K562 (cell line): Measurements from ENCODE around the gene ASMT. TPM values are rescaled to one million over a fixed set of nuclear protein-coding genes. Genes with fewer than 3 reads are reported as not detected.

Source experiments
- ATAC-seq: fragments of 200-7000 bp; cut with Tn5 transposase; 3 replicates; pipeline ENCODE4 v1.9.1; 2020; ENCODE audit warnings: moderate library complexity
- BruUV-seq: library from RNA; stranded (reverse); fragments of 400-500 nt; replicated peaks from 2 replicates; lab custom pipeline; 2021; lab: Mats Ljungman, UMichigan
- CTCF ChIA-PET: fragments of 300-600 bp; formaldehyde crosslinking; extraction: SDS; loops from one replicate; lab custom pipeline; 2021; ENCODE audit warnings: low intra/inter-chr PET ratio; lab: Yijun Ruan, JAX
- POLR2A ChIA-PET: fragments of 300-600, 350-650 bp; sonication (Branson Sonifier 250); formaldehyde crosslinking; extraction: SDS; loops from one replicate; lab custom pipeline; 2021; ENCODE audit warnings: antibody characterized with exemption, inconsistent platforms; lab: Yijun Ruan, JAX
- DNase-seq, 4 experiments: peaks; one replicate each; pipeline versions ENCODE4 v3.0.0 to v3.0.0-alpha.2; 2011 to 2018; ENCODE audit warnings: low spot score in 3 of 4, mixed read lengths in 3 of 4; ENCODE audit errors: extremely low read depth in 1 of 4
- FAIRE-seq: peaks from 2 replicates; lab custom pipeline; 2011; peaks lifted over from hg19 to GRCh38; lab: Jason Lieb, UNC
- H2AFZ ChIP-seq: 2 replicates; pipeline ENCODE4 v1.6.0; 2011; ENCODE audit warnings: low read depth, low read length, control low read depth, inconsistent platforms
- H3K27ac ChIP-seq: fragments of 200-600 bp; 3 replicates; pipeline ENCODE4 v1.8.0; 2011; ENCODE audit warnings: low read depth, mild to moderate bottlenecking, control low read depth, inconsistent platforms, low read length, moderate library complexity, mixed read lengths; ENCODE audit errors: extremely low read depth
- H3K27me3 ChIP-seq, 2 experiments: fragments of 300-600 bp in 1 of 2; 2 replicates in 1 of 2; 3 replicates in 1 of 2; pipeline versions ENCODE4 v1.6.0 to v1.8.0; 2011; ENCODE audit warnings: inconsistent platforms in 2 of 2, low read length in 2 of 2, mild to moderate bottlenecking in 1 of 2, mixed read lengths in 1 of 2, moderate library complexity in 1 of 2; ENCODE audit not compliant: control insufficient read depth in 2 of 2, insufficient read depth in 2 of 2
- H3K36me3 ChIP-seq: fragments of 300-600 bp; 3 replicates; pipeline ENCODE4 v1.8.0; 2011; ENCODE audit warnings: mild to moderate bottlenecking, low read length, inconsistent platforms; ENCODE audit not compliant: control insufficient read depth, insufficient read depth
- H3K4me1 ChIP-seq, 2 experiments: fragments of 200-600 bp in 1 of 2; replicated peaks in 1 of 2; 2 replicates in 1 of 2; 3 replicates in 1 of 2; pipeline versions ENCODE4 v1.5.1 to v1.8.0; 2011; ENCODE audit warnings: inconsistent platforms in 2 of 2, low read length in 2 of 2, mild to moderate bottlenecking in 1 of 2, mixed read lengths in 1 of 2, moderate library complexity in 1 of 2; ENCODE audit not compliant: control insufficient read depth in 2 of 2, insufficient read depth in 2 of 2
- H3K4me2 ChIP-seq: 2 replicates; pipeline ENCODE4 v1.6.1; 2011; ENCODE audit warnings: low read length, control low read depth, inconsistent platforms, mixed read lengths; ENCODE audit not compliant: insufficient read depth
- H3K4me3 ChIP-seq: fragments of 200-600 bp; sonication (generic), shearing (Covaris generic); 2 replicates; pipeline ENCODE4 v1.5.1; 2016; ENCODE audit warnings: control low read depth, inconsistent platforms
- H3K79me2 ChIP-seq: fragments of 200-600 bp; 3 replicates; pipeline ENCODE4 v1.8.0; 2011; ENCODE audit warnings: low read length, inconsistent platforms; ENCODE audit not compliant: control insufficient read depth, insufficient read depth
- H3K9ac ChIP-seq, 2 experiments: 2 replicates each; pipeline versions ENCODE4 v1.6.0 to v1.6.1; 2011; ENCODE audit warnings: low read depth in 2 of 2, low read length in 2 of 2, control low read depth in 1 of 2, inconsistent platforms in 1 of 2, mild to moderate bottlenecking in 1 of 2, mixed read lengths in 1 of 2; ENCODE audit not compliant: insufficient read depth in 1 of 2
- H3K9me1 ChIP-seq: one replicate; pipeline ENCODE4 v1.6.0; 2011; ENCODE audit warnings: inconsistent platforms, mild to moderate bottlenecking, low read length, moderate library complexity; ENCODE audit not compliant: control insufficient read depth, insufficient read depth
- H3K9me3 ChIP-seq: replicated peaks from 2 replicates; pipeline ENCODE4 v1.5.1; 2011; ENCODE audit warnings: low read depth, low read length, inconsistent platforms; ENCODE audit not compliant: control insufficient read depth, insufficient read depth
- H4K20me1 ChIP-seq: replicated peaks from 2 replicates; pipeline ENCODE4 v1.6.1; 2011; ENCODE audit warnings: low read length, inconsistent platforms, mixed read lengths; ENCODE audit not compliant: control insufficient read depth, insufficient read depth
- CCAR2 ChIP-seq: fragments of 200-400 bp; formaldehyde crosslinking; IDR thresholded peaks from 2 replicates; pipeline ENCODE4 v1.6.1; 2017; ENCODE audit warnings: mild to moderate bottlenecking, low read depth, low read length
- MAFF ChIP-seq: IDR thresholded peaks from 2 replicates; pipeline ENCODE4 v1.6.1; 2012; ENCODE audit warnings: low read length, improper control_type of control experiment
- MEF2A ChIP-seq: IDR thresholded peaks from 2 replicates; pipeline ENCODE4 v1.6.1; 2011; ENCODE audit warnings: low read depth, mild to moderate bottlenecking, low read length, moderate library complexity; ENCODE audit not compliant: control insufficient read depth
- NFATC3 ChIP-seq: fragments of 450-650 bp; IDR thresholded peaks from 2 replicates; pipeline ENCODE4 v1.6.1; 2017; ENCODE audit warnings: mild to moderate bottlenecking
- PML ChIP-seq: IDR thresholded peaks from 2 replicates; pipeline ENCODE4 v1.6.1; 2012; ENCODE audit warnings: low read length, inconsistent platforms
- POLR2B ChIP-seq: fragments of 450-650 bp; IDR thresholded peaks from 2 replicates; pipeline ENCODE4 v1.6.1; 2018; ENCODE audit warnings: low read depth; ENCODE audit not compliant: partially characterized antibody
- SMAD1 ChIP-seq: fragments of 150-350 bp; IDR thresholded peaks from 2 replicates; pipeline ENCODE4 v1.6.1; 2014; ENCODE audit warnings: low read length, low read depth; ENCODE audit not compliant: partially characterized antibody
- SMC3 ChIP-seq: conservative IDR thresholded peaks from 2 replicates; pipeline ENCODE4 v1.6.1; 2011; ENCODE audit warnings: low read depth, low read length, improper control_type of control experiment; ENCODE audit not compliant: insufficient read depth
- STAT5B ChIP-seq: fragments of 250-450 bp; sonication (Bioruptor Pico); IDR thresholded peaks from 2 replicates; pipeline ENCODE4 v1.8.0; 2021; ENCODE audit warnings: mild to moderate bottlenecking, inconsistent platforms
- TAL1 ChIP-seq: fragments of 450-650 bp; IDR thresholded peaks from 2 replicates; pipeline ENCODE4 v1.6.1; 2016; ENCODE audit warnings: mild to moderate bottlenecking
- TEAD1 ChIP-seq, 2 experiments: fragments of 450-650 bp in 1 of 2; sonication (generic) in 1 of 2; formaldehyde crosslinking; IDR thresholded peaks; 2 replicates each; pipeline versions ENCODE4 v1.4.0 to v1.8.0; 2020 to 2022; ENCODE audit warnings: mild to moderate bottlenecking in 2 of 2, missing genetic modification reagents in 1 of 2
- TGIF2 ChIP-seq: sonication (generic); formaldehyde crosslinking; IDR thresholded peaks from 2 replicates; pipeline ENCODE4 v1.8.1; 2022; ENCODE audit warnings: mild to moderate bottlenecking, missing genetic modification reagents, moderate library complexity
- TOE1 ChIP-seq, 2 experiments: fragments of 450-650 bp in 1 of 2; sonication (generic) in 1 of 2; formaldehyde crosslinking in 1 of 2; IDR thresholded peaks; 2 replicates each; pipeline versions ENCODE4 v1.7.1 to v1.8.0; 2016 to 2022; ENCODE audit warnings: borderline replicate concordance in 2 of 2, mild to moderate bottlenecking in 2 of 2, antibody characterized with exemption in 1 of 2, inconsistent platforms in 1 of 2, low read depth in 1 of 2, missing genetic modification reagents in 1 of 2, moderate library complexity in 1 of 2
- USF1 ChIP-seq: sonication (generic); formaldehyde crosslinking; IDR thresholded peaks from 2 replicates; pipeline ENCODE4 v1.9.0; 2022; ENCODE audit warnings: mild to moderate bottlenecking, missing genetic modification reagents
- ZNF449 ChIP-seq: fragments of 250-450 bp; sonication (Bioruptor Pico); IDR thresholded peaks from 2 replicates; pipeline ENCODE4 v1.8.0; 2022; ENCODE audit warnings: moderate library complexity, mild to moderate bottlenecking, inconsistent platforms
- ZNF584 ChIP-seq: fragments of 200-800 bp; sonication (Bioruptor generic); IDR thresholded peaks from 2 replicates; pipeline ENCODE4 v1.6.1; 2016; ENCODE audit warnings: low read depth, mild to moderate bottlenecking, missing genetic modification characterization, missing compliant biosample characterization
- WGBS: fragments of 100-300 bp; shearing (Covaris generic); methylation state at CpG from one replicate; pipeline ENCODE4 v1.1.6; 2016; ENCODE audit warnings: low coverage, mixed read lengths; ENCODE audit not compliant: insufficient coverage; ENCODE audit errors: missing lambda C conversion rate; 5-methylcytosine and 5-hydroxymethylcytosine counted together
- in situ Hi-C: fragments of 300-500 bp; cut with MboI; formaldehyde crosslinking; loops from 4 replicates; pipeline ENCODE4 v1.15.0; 2018; ENCODE audit warnings: inconsistent platforms, mixed read lengths
- intact Hi-C: fragments of 100-400 bp; cut with micrococcal nuclease; formaldehyde crosslinking; loops from 2 replicates; pipeline ENCODE4 v1.14.2; 2022
- polyA plus RNA-seq, 8 experiments: library from polyadenylated mRNA; depleted of rRNA in 4 of 8; stranded (reverse) in 5 of 8; unstranded in 3 of 8; fragments of >200 nt; fragmentation: Nextera tagmentation in 2 of 8; fragmentation: Illumina TruSeq in 1 of 8; extraction: Ambion mirVana in 2 of 8; extraction: Trizol in 1 of 8; gene quantifications; 2 replicates each; pipeline versions ENCODE4 v1.2.1 to v1.2.3, GENCODE V29; 2011 to 2014; ENCODE audit warnings: inconsistent platforms in 1 of 8, missing spikeins in 1 of 8
- total RNA-seq, 7 experiments: library from RNA; depleted of rRNA in 6 of 7; stranded (reverse); fragments of >200 nt in 6 of 7; fragmentation: Illumina TruSeq in 2 of 7; extraction: Trizol in 2 of 7; gene quantifications; 2 replicates each; pipeline versions ENCODE4 v1.2.1 to v1.2.3, GENCODE V29; 2011 to 2021; ENCODE audit warnings: low replicate concordance in 1 of 7

ASMT gene
- total and polyA plus RNA-seq, 9 of the 15 experiments (the other 6 are each of a cell fraction or from before 2014, with no cell fraction given) = 0.06 TPM; not detected in 8

- H3K4me1 ChIP-seq = no peaks in the 10 kb centered on the region
- H4K20me1 ChIP-seq = no peaks in the 10 kb centered on the region
- CTCF ChIA-PET = no interaction called here
- H2AFZ ChIP-seq = no peak overlapping the region
- H3K4me3 ChIP-seq = no peak overlapping the region
- H3K9me1 ChIP-seq = no peaks in the 10 kb centered on the region
- 6% methylated on average over 6 of the region's 7 CpGs for WGBS
- no peak for ATAC-seq
- no peaks in the 10 kb centered on the region for H3K79me2 ChIP-seq
- TF ChIP-seq TGIF2 (CRISPR knock-in tag) = no peak
- no peak for TF ChIP-seq PML
- no peak for TF ChIP-seq SMC3
- no peak for TF ChIP-seq NFATC3
- TF ChIP-seq MAFF = no peak
- TF ChIP-seq SMAD1 = no peak
- no peak for TF ChIP-seq USF1 (CRISPR knock-in tag)
- TF ChIP-seq TAL1 = no peak
- TF ChIP-seq MEF2A = no peak
- TF ChIP-seq CCAR2 = no peak
- no peak for TF ChIP-seq ZNF449 (CRISPR knock-in tag)
- no peak for TF ChIP-seq TOE1 (IDR thresholded peaks at IDR 0.05; ENCODE audit: borderline replicate concordance)
- no peak for TF ChIP-seq TOE1 (CRISPR knock-in tag; IDR thresholded peaks at IDR 0.05; ENCODE audit: borderline replicate concordance, low read depth)
- no peak for TF ChIP-seq TEAD1 (CRISPR knock-in tag; IDR thresholded peaks at IDR 0.05)
- TF ChIP-seq POLR2B = no peak
- no peak for TF ChIP-seq STAT5B (CRISPR knock-in tag)
- TF ChIP-seq ZNF584 (CRISPR knock-in tag) = no peak
- TF ChIP-seq, all 486 proteins: peak for 0
- H3K27me3 ChIP-seq = peaks cover 7 to 28% of the 10 kb centered on the region in 2 experiments; a peak in 4 of 5 replicates
- POLR2A ChIA-PET = no interaction called here
- DNase-seq (no peak), FAIRE-seq (no peak)
- H3K36me3 ChIP-seq = no peaks in the 10 kb centered on the region
- no peak overlapping the region for H3K27ac ChIP-seq
- no TSS peak for BruUV-seq
- in situ Hi-C loops (no loop called here), intact Hi-C loops (no loop called here)
- H3K4me2 ChIP-seq = no peak overlapping the region
- no peaks in the 10 kb centered on the region for H3K9me3 ChIP-seq
- no peak overlapping the region for H3K9ac ChIP-seq
Measured at GRCh38 chrX:1629244-1629643, 14.4 kb downstream of the ASMT start.
